Kidney tubule cell (primary cell): ENCODE results near the gene LSR.

Experiments used
- DNase-seq: peaks from one replicate; pipeline ENCODE4 v3.0.0-alpha.2; 2018; ENCODE audit warnings: low spot score

LSR gene

GRCh38 chr19:35287713-35288112 is 38.9 kb downstream of the LSR start:
- no peak for DNase-seq

- DNase-seq, result no peak
Measured at GRCh38 chr19:35288331-35288730, 39.5 kb downstream of the LSR start.

GRCh38 chr19:35288906-35289305 is 40.1 kb downstream of the LSR start:
- DNase-seq, result no peak

GRCh38 chr19:35290381-35291127 is 41.8 kb downstream of the LSR start:
- no peak for DNase-seq

GRCh38 chr19:35291259-35291658 is 42.5 kb downstream of the LSR start:
- no peak for DNase-seq

- no peak for DNase-seq
Measured at GRCh38 chr19:35291916-35292315, 43.1 kb downstream of the LSR start, which contains the start of gene MAG. MAG (plus strand) TSS chr19:35292161; CDS start chr19:35295409, 3,248 bp downstream.

GRCh38 chr19:35292421-35293362 is 43.9 kb downstream of the LSR start:
- no peak for DNase-seq

GRCh38 chr19:35293363-35293739 is 44.5 kb downstream of the LSR start:
- no peak for DNase-seq

GRCh38 chr19:35293808-35294207 is 45.0 kb downstream of the LSR start:
- no peak for DNase-seq

- no peak for DNase-seq
Measured at GRCh38 chr19:35294328-35294727, 45.5 kb downstream of the LSR start.

- no peak for DNase-seq
Measured at GRCh38 chr19:35294859-35295791, 46.3 kb downstream of the LSR start.

- DNase-seq, result no peak
Measured at GRCh38 chr19:35295792-35296462, 47.1 kb downstream of the LSR start.

GRCh38 chr19:35296644-35297514 is 48.1 kb downstream of the LSR start:
- no peak for DNase-seq

GRCh38 chr19:35297515-35297848 is 48.7 kb downstream of the LSR start:
- no peak for DNase-seq

GRCh38 chr19:35297922-35298321 is 49.1 kb downstream of the LSR start:
- no peak for DNase-seq

GRCh38 chr19:35298561-35298972 is 49.8 kb downstream of the LSR start:
- DNase-seq, result no peak

GRCh38 chr19:35299523-35300338 is 50.9 kb downstream of the LSR start:
- DNase-seq, result no peak

- DNase-seq, result no peak
Measured at GRCh38 chr19:35300339-35300649, 51.5 kb downstream of the LSR start.

- DNase-seq, result no peak
Measured at GRCh38 chr19:35301961-35302360, 53.2 kb downstream of the LSR start.

- DNase-seq, result no peak
Measured at GRCh38 chr19:35302446-35302845, 53.6 kb downstream of the LSR start.
